NCI-H1694 (cell line): ENCODE data around the gene IHH.

Experiments
- DNase-seq: peaks from one replicate; lab custom pipeline; 2025; lab: John Stamatoyannopoulos, UW

The IHH gene

GRCh38 chr2:219060821-219061791 is at the start of gene IHH:
IHH (minus strand) TSS chr2:219060921; CDS start chr2:219060467, 454 bp downstream.
- DNase-seq, result no peak

- DNase-seq, result no peak
Measured at GRCh38 chr2:219109471-219109870, 48.8 kb upstream of the IHH start.

DNA sequence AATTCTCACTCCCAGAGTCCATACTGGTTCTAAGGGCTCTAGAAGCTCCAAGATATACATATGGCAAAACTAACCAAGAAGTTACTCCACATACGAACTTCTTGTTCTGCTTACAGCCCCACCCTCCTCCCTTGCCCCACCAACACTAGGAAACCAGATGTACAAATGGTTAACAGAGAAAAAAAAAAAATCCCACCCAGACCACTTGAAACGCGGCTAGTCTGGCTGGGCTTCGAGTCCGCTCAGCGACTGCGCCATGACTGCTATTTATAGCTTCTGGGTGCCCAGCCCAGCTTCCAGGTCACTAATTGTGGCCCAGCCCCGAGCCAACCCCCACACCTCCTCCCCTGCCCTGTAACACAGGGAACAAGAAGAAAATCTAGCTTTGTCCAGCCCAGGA is 47.0 kb upstream of the IHH start:
- no peak for DNase-seq

DNA sequence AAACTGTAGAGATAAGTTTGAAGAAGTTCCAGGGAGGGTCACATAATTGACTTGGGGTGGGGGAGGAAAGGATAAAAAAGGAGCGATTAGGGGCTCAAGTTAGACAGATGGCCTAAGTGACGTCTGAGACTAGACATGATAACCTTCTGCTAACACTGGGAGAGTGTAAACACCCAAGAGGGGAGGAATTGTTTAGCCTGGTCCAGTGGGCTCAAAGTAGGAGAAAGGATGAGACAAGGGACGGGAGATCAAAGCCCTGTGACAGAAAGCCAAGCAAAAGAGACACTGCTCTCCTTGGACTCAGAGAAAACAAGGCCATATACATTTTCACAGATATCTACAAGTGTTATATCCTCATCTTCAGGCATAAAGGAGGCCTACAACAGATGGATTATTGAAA is 45.5 kb upstream of the IHH start:
- no peak for DNase-seq

DNA sequence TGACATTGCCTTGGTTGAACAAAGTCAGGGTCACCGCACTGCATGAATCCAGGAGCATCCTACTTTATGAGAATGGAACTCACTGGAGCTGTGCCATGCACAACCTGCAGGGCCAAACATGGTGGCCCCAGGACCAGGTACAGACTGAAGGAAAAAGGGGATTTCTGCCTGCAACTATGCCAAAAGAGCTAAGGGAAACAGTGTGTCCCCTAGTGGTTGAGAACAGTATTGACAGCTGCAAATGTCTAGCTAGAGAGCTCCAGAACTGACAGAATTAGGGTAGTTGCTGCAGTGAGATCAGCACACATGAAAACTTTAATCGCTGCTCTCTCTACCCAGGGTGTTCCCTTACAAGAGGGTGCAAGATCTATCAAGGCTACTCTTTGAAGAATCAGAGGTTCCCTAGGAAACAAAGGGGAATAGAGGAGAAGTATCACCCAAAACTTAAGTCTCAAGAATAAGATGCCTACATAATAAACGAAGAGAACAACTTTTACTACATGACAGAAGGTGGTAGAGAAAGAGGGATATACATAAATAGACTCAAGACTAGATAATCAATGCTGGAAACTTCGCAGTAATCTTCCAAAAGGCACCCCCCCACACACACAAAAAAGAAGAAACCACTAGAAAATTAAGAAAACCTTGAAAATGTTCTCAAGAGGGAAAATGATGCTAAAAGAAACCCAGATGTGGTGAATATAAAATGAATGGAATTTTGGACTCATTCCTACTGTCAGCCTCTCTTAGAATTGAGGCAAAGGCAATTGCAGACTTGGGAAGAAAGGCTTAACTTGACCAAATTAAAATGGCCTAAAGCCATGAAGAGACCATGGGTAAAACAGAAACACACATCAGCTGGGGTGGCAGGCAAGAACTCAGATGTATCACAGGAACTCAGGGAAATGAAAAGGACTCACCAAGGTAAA is 43.6 kb upstream of the IHH start:
- DNase-seq, result peak; percentile 63

GRCh38 chr2:219099329-219099728 is 38.6 kb upstream of the IHH start:
- DNase-seq, result no peak

DNA sequence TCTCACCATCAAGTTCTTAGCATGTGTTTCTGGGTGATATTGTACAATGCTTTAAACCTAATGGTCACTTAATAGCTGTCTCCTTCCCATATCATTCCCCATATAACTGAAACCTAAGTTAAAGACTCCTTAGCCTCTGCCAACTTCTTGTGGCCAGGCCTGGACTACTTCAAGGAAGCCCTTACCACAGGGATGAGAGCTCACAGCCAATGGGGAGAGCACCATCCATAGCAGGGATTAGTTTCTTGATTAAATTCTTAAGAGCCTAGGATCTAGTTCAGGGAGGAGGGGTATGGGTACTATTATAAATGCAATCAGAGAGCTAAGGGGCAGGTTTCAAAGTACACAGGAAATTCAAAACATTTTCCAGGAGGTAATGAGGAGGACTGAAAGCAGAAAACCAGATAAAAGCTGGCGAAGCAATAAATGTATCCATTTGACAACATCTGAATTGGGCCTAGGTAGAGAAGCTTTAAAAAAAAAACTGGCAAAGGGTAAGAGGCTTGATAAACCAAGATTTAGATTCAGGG is 34.8 kb upstream of the IHH start:
- DNase-seq, result no peak

GRCh38 chr2:219094171-219094570 is 33.5 kb upstream of the IHH start:
- no peak for DNase-seq

DNA sequence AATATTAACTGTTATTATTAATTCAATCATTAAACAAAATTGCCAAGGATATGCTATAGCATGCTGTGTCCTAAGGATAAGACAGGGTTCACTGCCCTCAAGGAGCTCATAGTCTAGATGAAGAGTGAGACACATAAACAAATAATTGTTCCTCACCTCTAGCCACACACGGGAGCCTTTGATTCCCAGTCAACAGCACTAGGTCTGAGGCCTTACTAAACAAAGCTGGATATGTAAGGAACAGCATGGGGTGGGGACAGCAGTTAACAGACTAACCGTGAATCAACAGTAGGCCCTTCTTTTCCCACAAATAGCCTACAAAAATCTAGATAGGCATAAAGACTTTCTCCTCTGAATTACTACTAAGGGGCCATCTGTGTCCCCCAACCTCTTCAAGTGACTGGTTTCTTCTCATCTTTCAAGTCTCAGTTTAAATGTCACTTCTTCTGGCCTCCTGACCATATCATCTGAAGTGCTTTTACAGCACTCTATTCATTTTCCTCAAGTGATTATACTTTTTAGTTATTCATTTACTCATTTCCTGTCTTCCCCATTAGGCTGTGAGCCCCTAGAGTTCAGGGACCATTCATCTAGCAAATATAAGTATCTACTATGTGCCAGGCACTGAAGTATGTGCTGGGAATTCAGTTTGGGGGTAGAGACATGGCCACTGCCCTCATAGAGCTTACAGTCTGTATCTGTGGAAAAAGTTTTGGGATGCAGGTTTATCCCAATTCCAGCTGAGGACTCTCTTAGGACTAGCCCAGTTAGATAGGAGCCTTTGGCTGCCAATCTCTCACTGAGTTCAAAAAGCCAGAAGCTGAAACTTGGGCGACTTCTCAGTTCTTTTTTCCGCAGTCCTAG is 29.9 kb upstream of the IHH start:
- DNase-seq, result no peak

- no peak for DNase-seq
Measured at GRCh38 chr2:219089330-219089729, 28.6 kb upstream of the IHH start.

- no peak for DNase-seq
Measured at GRCh38 chr2:219087848-219088247, 27.1 kb upstream of the IHH start.

GRCh38 chr2:219087361-219087760 is 26.6 kb upstream of the IHH start:
- peak; percentile 70 for DNase-seq

GRCh38 chr2:219086196-219086595 is 25.5 kb upstream of the IHH start:
- no peak for DNase-seq

DNA sequence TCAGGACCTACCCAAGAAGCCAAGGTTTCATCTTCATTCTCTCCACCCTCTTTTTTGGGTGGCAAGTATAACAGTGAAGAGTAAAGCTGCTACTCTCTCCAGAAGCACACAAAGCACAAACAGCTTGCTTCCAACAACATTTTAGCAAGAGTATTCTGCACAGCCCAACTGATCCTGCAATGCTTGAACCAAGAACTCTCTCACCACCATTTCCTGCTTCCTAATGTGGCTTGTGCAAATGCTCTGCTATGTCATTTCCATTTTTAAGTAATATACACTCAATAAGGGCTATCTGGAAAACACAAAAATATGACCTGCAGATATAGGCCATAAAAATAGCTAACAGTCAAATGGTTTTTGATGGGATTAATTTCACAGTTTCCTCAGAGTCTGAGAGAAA is 24.1 kb upstream of the IHH start:
- DNase-seq, result no peak

DNA sequence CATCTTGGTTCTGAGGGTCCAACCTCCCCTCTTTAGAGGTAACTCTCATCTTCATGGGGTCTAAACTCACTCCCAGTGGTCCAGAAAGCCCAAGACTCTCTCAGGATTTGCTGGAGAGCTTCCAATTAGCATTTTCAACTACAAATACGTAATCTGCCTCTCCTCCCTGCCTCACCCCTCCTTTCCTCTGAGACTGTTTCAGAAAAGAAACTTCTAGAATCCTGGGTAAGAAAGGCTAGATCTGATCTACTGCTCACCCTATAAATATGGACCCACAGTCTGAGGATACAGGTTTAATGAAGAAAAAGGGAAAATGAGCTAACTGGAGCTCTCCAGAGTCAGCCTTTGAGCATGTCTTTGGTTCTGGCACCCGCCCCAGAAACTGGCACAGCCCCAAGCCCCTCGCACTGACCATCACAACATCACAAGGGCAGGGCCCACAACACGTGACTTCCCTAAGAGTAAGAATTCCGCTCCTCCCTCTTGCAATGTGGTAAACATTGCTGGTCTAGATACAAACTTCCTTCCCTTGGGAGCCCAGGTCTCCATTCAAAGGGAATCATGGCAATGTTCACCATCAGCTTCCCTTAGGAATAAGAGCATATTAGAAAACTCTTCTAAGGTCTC is 21.7 kb upstream of the IHH start:
- DNase-seq, result no peak

DNA sequence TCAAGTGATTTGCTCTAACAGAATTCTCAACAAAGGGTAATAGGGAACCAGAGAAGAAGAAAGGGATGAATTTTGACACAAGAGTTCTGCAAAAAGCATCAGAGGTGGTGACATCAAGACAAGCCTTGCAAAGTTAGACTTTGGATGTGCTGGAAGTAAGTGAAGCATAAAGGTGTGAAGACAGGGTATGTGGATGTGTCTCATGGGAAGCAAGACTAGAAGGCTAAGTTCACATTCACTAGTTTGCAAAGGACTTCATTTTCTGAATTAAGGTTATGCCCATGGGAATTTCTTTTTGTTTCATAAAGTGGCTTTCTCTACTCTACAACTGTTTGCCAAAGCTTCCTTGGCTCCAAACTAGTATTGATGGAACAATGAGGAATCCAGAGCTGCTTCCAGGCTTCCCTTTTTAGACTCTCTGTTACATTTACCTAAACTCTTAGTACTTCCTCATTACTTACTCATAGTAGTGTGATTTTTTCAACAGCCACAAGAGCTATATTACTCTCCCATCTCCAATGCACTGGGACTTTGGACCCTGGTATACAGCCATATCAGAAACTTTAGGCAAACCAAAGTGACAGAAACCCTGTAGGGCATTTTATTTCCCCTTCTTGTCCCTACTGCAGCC is 21.1 kb upstream of the IHH start:
- DNase-seq, result no peak

- DNase-seq, result no peak
Measured at GRCh38 chr2:219081096-219081495, 20.4 kb upstream of the IHH start.

GRCh38 chr2:219079417-219079816 is 18.7 kb upstream of the IHH start:
- no peak for DNase-seq

DNA sequence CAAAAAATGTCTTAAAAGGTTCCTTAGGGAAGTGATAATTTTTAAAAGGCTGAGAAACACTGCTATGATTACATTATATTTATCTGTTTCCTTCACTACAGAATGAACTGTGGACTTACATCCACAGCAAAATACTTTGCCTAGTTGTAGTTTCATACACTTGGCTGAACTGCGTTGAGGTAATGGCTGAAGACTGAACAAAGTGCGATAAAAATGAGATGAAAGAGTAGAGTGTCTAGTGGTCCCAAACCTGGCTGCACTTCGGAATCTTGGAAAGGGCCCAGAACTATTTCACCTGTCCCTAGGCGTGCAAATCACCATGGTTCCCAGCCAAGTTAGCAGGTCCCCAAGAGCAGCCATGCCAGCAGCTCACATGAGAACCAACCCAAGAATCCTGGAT is 18.2 kb upstream of the IHH start:
- no peak for DNase-seq

DNA sequence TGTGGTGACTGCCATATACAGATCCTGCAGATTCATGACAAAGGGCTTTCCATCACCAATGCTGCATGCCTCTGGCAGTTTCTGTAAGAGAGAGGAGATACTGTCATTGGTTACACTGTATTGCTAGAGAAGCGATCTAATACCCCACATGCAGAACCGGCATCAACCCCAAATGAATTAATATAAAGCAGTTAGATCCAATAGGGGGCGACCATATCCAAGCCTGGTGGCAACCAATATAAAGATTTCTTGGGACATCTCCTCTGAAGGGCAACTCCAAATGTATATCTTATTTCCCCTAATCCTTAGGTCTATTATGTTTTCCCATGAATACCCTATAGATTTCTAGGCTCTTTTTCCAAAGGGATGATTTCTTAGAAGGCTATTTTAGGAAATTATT is 17.4 kb upstream of the IHH start:
- DNase-seq, result no peak

DNA sequence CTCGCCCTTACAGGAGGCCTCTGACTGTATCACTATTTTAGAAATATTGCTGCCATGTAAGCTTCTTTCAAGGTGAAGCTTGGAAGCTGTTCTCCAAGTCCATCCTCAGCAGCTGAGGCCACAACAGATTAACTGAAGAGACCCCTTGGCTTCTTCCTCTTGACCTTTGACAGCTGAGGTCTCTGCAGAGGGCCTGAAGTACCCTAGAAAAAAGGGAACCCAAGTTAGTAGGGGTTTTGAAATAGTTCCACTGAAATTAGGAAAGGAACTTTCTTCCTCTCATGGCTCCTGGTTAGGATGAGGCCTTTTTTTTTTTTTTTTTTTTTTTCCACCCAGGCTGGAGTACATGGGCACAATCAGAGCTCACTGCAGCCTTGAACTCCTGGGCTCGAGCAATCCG is 15.5 kb upstream of the IHH start:
- no peak for DNase-seq
